Stomach smooth muscle (tissue), 2 donors: ENCODE data around the gene CNTN5.

Experiments
- H3K27ac ChIP-seq: one replicate; pipeline ENCODE4 v1.7.0; 2013; ENCODE audit warnings: mild to moderate bottlenecking, low read length, inconsistent platforms
- H3K27me3 ChIP-seq, 2 donors: one replicate each; pipeline ENCODE4 v1.7.0; 2013; ENCODE audit warnings: low read length in 2 of 2; ENCODE audit not compliant: insufficient read depth in 2 of 2, control insufficient read depth in 1 of 2
- H3K36me3 ChIP-seq, 2 donors: one replicate each; pipeline ENCODE4 v1.7.0; 2013; ENCODE audit warnings: low read length in 2 of 2; ENCODE audit not compliant: control insufficient read depth in 2 of 2, insufficient read depth in 2 of 2
- H3K4me1 ChIP-seq: one replicate; pipeline ENCODE4 v1.7.0; 2013; ENCODE audit warnings: low read length; ENCODE audit not compliant: control insufficient read depth, insufficient read depth
- H3K4me3 ChIP-seq, 2 donors: one replicate each; pipeline ENCODE4 v1.7.0; 2013; ENCODE audit warnings: low read length in 2 of 2
- H3K9ac ChIP-seq, 2 donors: one replicate each; pipeline ENCODE4 v1.7.0; 2013; ENCODE audit warnings: low read length in 2 of 2, mild to moderate bottlenecking in 1 of 2
- H3K9me3 ChIP-seq, 2 donors: one replicate each; pipeline ENCODE4 v1.7.0; 2013; ENCODE audit warnings: low read length in 2 of 2; ENCODE audit not compliant: control insufficient read depth in 2 of 2
- donor health status: healthy.
- donor health status: Pancreatic carcinoma.

The CNTN5 gene

GRCh38 chr11:100397401-100397800, 1376.7 kb downstream of the CNTN5 start:
- Histone ChIP-seq H3K4me3 (no peak overlapping the region), H3K27me3 (no peaks in the 10 kb centered on the region), H3K4me1 (no peaks in the 10 kb centered on the region), H3K27ac (no peak overlapping the region), H3K9ac (no peak overlapping the region), H3K36me3 (no peaks in the 10 kb centered on the region), H3K9me3 (peaks cover 0 to 3% of the 10 kb centered on the region in 2 donors)

- no peaks in the 10 kb centered on the region for H3K36me3 ChIP-seq
- no peak overlapping the region for H3K27ac ChIP-seq
- no peaks in the 10 kb centered on the region for H3K27me3 ChIP-seq
- H3K9ac ChIP-seq, result no peak overlapping the region
- peaks cover 0 to 3% of the 10 kb centered on the region in 2 donors for H3K9me3 ChIP-seq
- H3K4me3 ChIP-seq, result no peak overlapping the region
- H3K4me1 ChIP-seq, result no peaks in the 10 kb centered on the region
Measured at GRCh38 chr11:100403816-100404215, 1383.1 kb downstream of the CNTN5 start.

- Histone ChIP-seq H3K36me3 (no peaks in the 10 kb centered on the region), H3K9me3 (peaks cover 0 to 3% of the 10 kb centered on the region in 2 donors), H3K9ac (no peak overlapping the region), H3K27ac (no peak overlapping the region), H3K4me3 (no peak overlapping the region), H3K27me3 (no peaks in the 10 kb centered on the region), H3K4me1 (no peaks in the 10 kb centered on the region)
Measured at GRCh38 chr11:100404907-100405306, 1384.2 kb downstream of the CNTN5 start.
